Progenitor cell of endocrine pancreas (in vitro differentiated cells): ENCODE measurements around the gene GPR137B. TPM values are rescaled to one million over a fixed set of nuclear protein-coding genes. Genes with fewer than 3 reads are reported as not detected.

Experiments
- DNase-seq: peaks from one replicate; pipeline ENCODE4 v3.0.0; 2021; ENCODE audit warnings: low spot score; ENCODE audit not compliant: unreplicated experiment
- H3K27ac Mint-ChIP-seq: 2 replicates; pipeline ENCODE4 v1.8.0; 2021; ENCODE audit warnings: mild to moderate bottlenecking, moderate library complexity, mixed read lengths
- H3K27me3 Mint-ChIP-seq: 2 replicates; pipeline ENCODE4 v1.8.0; 2021; ENCODE audit warnings: mixed read lengths
- H3K36me3 Mint-ChIP-seq: 2 replicates; pipeline ENCODE4 v1.8.0; 2022; ENCODE audit warnings: mixed read lengths; ENCODE audit not compliant: insufficient read depth
- H3K4me1 Mint-ChIP-seq: 2 replicates; pipeline ENCODE4 v1.8.0; 2021; ENCODE audit warnings: low read depth, mixed read lengths
- H3K4me3 Mint-ChIP-seq: 2 replicates; pipeline ENCODE4 v1.8.0; 2021; ENCODE audit warnings: low read depth, mild to moderate bottlenecking, moderate library complexity, mixed read lengths
- H3K9me3 Mint-ChIP-seq: 2 replicates; pipeline ENCODE4 v1.8.0; 2021; ENCODE audit warnings: low read depth, mixed read lengths
- total RNA-seq: library from RNA; stranded (reverse); gene quantifications from 2 replicates; pipeline ENCODE4 v1.2.1, GENCODE V29; 2021
- TF ChIP-seq, protein P1 (sequence below): fragments of 200-600 bp; sonication (generic); IDR thresholded peaks from one replicate; pipeline ENCODE4 v1.5.0; 2021; ENCODE audit warnings: antibody characterized with exemption, mild to moderate bottlenecking; ENCODE audit not compliant: unreplicated experiment

GPR137B gene
- total RNA-seq, 1 donor from 2014 or later: 6.9 TPM

- no peak for DNase-seq
- Mint-ChIP-seq H3K36me3 (no peaks in the 10 kb centered on the region), H3K4me3 (no peak overlapping the region), H3K4me1 (peaks cover 4% of the 10 kb centered on the region), H3K27me3 (peaks cover 15% of the 10 kb centered on the region), H3K9me3 (no peaks in the 10 kb centered on the region), H3K27ac (no peak overlapping the region)
- TF ChIP-seq, protein P1, sequence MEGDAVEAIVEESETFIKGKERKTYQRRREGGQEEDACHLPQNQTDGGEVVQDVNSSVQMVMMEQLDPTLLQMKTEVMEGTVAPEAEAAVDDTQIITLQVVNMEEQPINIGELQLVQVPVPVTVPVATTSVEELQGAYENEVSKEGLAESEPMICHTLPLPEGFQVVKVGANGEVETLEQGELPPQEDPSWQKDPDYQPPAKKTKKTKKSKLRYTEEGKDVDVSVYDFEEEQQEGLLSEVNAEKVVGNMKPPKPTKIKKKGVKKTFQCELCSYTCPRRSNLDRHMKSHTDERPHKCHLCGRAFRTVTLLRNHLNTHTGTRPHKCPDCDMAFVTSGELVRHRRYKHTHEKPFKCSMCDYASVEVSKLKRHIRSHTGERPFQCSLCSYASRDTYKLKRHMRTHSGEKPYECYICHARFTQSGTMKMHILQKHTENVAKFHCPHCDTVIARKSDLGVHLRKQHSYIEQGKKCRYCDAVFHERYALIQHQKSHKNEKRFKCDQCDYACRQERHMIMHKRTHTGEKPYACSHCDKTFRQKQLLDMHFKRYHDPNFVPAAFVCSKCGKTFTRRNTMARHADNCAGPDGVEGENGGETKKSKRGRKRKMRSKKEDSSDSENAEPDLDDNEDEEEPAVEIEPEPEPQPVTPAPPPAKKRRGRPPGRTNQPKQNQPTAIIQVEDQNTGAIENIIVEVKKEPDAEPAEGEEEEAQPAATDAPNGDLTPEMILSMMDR: no peak
These were observed 21.6 kb upstream of the GPR137B start for GRCh38 chr1:236120721-236121153.

- H3K27me3 Mint-ChIP-seq: peaks cover 15% of the 10 kb centered on the region
- H3K27ac Mint-ChIP-seq: no peak overlapping the region
- no peak overlapping the region for H3K4me3 Mint-ChIP-seq
- no peak for DNase-seq
- H3K4me1 Mint-ChIP-seq: peaks cover 8% of the 10 kb centered on the region
- TF ChIP-seq, protein P1: no peak
- H3K9me3 Mint-ChIP-seq: no peaks in the 10 kb centered on the region
- H3K36me3 Mint-ChIP-seq: no peaks in the 10 kb centered on the region
These were observed 20.2 kb upstream of the GPR137B start for GRCh38 chr1:236122176-236122575.

DNA sequence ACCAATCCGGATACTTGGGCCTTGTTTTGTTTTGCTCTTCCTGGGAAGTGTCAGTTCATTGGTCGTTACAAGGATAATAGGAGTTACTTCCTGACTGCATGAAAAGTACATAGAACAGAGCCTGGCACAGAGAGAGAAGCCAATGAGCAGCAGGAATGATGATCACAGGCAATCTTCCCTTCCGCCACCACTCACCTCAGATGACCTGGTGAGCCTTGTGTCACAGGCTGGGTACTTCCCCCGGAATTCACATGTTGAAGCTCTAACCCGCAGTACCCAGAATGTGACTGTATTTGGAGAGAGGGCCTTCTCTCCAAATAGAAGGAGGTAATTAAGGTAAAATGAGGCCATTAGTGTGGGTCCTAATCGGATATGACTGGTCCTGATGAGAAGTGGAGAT lies 18.8 kb upstream of the GPR137B start:
- peaks cover 7% of the 10 kb centered on the region for H3K4me1 Mint-ChIP-seq
- TF ChIP-seq, protein P1: no peak
- peaks cover 11% of the 10 kb centered on the region for H3K27me3 Mint-ChIP-seq
- no peaks in the 10 kb centered on the region for H3K36me3 Mint-ChIP-seq
- no peaks in the 10 kb centered on the region for H3K9me3 Mint-ChIP-seq
- no peak overlapping the region for H3K27ac Mint-ChIP-seq
- H3K4me3 Mint-ChIP-seq: no peak overlapping the region
- DNase-seq: no peak

- H3K4me3 Mint-ChIP-seq: no peak overlapping the region
These were observed 17.4 kb upstream of the GPR137B start for GRCh38 chr1:236124965-236125364.

DNA sequence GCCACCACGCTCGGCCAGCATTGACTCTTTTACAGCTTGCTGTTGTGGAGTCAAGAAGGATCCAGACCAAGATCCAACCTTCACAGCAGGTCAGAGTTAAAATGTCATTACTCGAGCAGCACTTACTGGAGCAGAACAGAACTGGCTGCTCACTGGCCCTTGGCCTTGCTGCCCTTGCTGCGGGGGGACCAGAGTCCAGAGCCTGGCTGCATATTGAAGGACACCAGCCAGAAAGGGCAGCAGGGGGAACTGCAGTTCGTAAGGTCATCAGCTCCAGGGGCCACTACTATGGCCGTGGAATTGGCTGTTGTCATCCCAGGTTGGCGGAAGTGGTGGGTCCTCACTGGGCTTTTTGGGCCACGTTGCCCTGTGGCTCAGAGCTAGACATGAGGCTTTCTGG lies 15.3 kb upstream of the GPR137B start:
- no peak for DNase-seq
- Mint-ChIP-seq H3K9me3 (no peaks in the 10 kb centered on the region), H3K4me3 (no peak overlapping the region), H3K36me3 (no peaks in the 10 kb centered on the region), H3K27ac (no peak overlapping the region), H3K4me1 (peaks cover 12% of the 10 kb centered on the region), H3K27me3 (peaks cover 3% of the 10 kb centered on the region)
- TF ChIP-seq, protein P1: no peak

More at GRCh38 chr1:236124965-236125364, 17.4 kb upstream of the GPR137B start:
- no peak for DNase-seq
- Mint-ChIP-seq H3K36me3 (no peaks in the 10 kb centered on the region), H3K4me1 (peaks cover 13% of the 10 kb centered on the region), H3K27ac (no peak overlapping the region), H3K27me3 (peaks cover 7% of the 10 kb centered on the region), H3K9me3 (no peaks in the 10 kb centered on the region)
- TF ChIP-seq, protein P1: peak; percentile 10
